Activated naive CD4-positive, alpha-beta T cell treated with anti-CD3 and anti-CD28 coated beads for 36 hours (primary cell): ENCODE measurements around the gene CDC16. TPM values are rescaled to one million over a fixed set of nuclear protein-coding genes. Genes with fewer than 3 reads are reported as not detected.

ENCODE experiments used
- CTCF ChIA-PET: fragments of 350-600 bp; sonication (Branson Sonifier 250); formaldehyde crosslinking; loops from one replicate; lab custom pipeline; 2021; ENCODE audit warnings: antibody characterized with exemption; lab: Charles Lee
- DNase-seq: peaks from one replicate; pipeline ENCODE4 v3.0.0-alpha.2; 2020
- H3K27ac Mint-ChIP-seq: one replicate; pipeline ENCODE4 v1.8.0; 2021; ENCODE audit warnings: mild to moderate bottlenecking, mixed read lengths
- H3K27me3 Mint-ChIP-seq: one replicate; pipeline ENCODE4 v1.8.0; 2021; ENCODE audit warnings: low read depth, mixed read lengths
- H3K36me3 Mint-ChIP-seq: one replicate; pipeline ENCODE4 v1.8.0; 2021; ENCODE audit warnings: low read depth, mixed read lengths
- H3K4me1 Mint-ChIP-seq: one replicate; pipeline ENCODE4 v1.8.0; 2021; ENCODE audit warnings: low read depth, mixed read lengths
- H3K4me3 Mint-ChIP-seq: one replicate; pipeline ENCODE4 v1.8.0; 2021; ENCODE audit warnings: mild to moderate bottlenecking, moderate library complexity, mixed read lengths
- H3K9me3 Mint-ChIP-seq: one replicate; pipeline ENCODE4 v1.8.0; 2021; ENCODE audit warnings: mixed read lengths
- intact Hi-C: fragments of 100-400 bp; cut with micrococcal nuclease; formaldehyde crosslinking; loops from one replicate; pipeline ENCODE4 v1.15.1; 2023
- microRNA-seq: library from miRNA; unstranded; fragments of <30 nt; microRNA quantifications from one replicate; pipeline ENCODE4 v1.2.0, GENCODE V29; 2022; ENCODE audit warnings: borderline microRNAs expressed, borderline replicate concordance
- total RNA-seq, 2 experiments: library from RNA; stranded (reverse); gene quantifications; one replicate each; pipeline ENCODE4 v1.2.3, GENCODE V29; 2021

Gene CDC16
- total RNA-seq, 2 experiments from 2014 or later = 67.2 to 69.5 TPM

DNA sequence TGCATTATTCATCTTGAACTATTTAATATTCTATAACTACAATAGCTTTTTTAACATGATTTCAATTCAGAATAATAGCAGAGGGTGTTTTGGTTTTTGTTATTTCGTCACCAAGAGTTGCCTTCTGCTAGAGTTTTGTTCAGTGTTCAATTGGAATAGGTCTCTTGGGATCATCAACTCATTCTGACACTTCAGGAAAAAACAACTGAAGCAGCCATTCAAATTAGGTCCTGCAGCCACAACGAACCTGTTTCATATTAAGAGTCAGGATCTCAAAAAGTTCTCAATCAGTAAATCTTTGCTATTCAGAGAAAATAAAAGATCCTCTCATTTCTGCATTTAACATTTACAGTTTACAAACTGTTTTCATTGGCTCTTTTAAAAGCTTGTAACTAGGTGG lies 77.2 kb downstream of the CDC16 start:
- Mint-ChIP-seq H3K9me3 (no peaks in the 10 kb centered on the region), H3K4me1 (peaks cover 29% of the 10 kb centered on the region), H3K27ac (no peak overlapping the region), H3K27me3 (no peaks in the 10 kb centered on the region), H3K4me3 (no peak overlapping the region), H3K36me3 (peaks cover 18% of the 10 kb centered on the region)
- no peak for DNase-seq
- intact Hi-C loops = no loop called here
- CTCF ChIA-PET = no interaction called here

DNA sequence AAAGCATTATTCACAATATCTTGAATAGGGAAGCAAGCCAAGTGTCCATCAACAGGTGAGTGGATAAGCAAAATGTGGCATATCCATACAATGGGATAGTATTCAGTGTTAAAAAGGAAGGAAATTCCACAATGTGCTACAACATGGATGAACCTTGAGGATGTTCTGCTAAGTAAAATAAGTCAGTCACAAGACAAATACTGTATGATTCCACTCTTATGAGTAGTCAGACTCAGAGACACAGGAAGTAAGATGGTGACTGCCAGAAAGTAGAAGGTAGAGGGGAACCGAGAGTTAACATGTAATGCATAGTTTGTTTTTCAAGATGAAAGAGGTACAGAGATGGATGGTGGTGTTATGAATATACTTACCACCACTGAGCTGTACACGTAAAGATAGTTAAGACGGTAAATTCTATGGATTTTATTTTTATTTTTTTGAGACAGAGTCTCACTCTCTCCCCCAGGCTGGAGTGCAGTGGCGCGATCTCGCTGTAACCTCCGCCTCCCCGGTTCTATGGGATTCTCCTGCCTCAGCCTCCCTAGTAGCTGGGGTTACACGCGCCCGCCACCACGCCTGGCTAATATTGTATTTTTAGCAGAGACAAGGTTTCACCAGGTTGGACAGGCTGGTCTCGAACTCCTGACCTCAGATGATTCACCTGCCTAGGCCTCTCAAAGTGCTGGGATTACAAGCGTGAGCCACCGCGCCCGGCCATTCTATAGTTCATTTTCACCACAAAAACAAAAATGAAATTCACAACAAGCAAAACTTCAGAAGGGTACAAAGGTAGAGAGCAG lies 78.6 kb downstream of the CDC16 start:
- H3K4me3 Mint-ChIP-seq = peak overlapping the region; percentile 75
- CTCF ChIA-PET = interaction anchor here (0.8 to 1.0 kb wide), 2 partner anchors 10 to 27 kb away, joined by 3 read pairs; no protein-coding TSS in a partner anchor
- H3K27me3 Mint-ChIP-seq = no peaks in the 10 kb centered on the region
- peaks cover 39% of the 10 kb centered on the region for H3K4me1 Mint-ChIP-seq
- H3K27ac Mint-ChIP-seq = peak overlapping the region; percentile 100
- DNase-seq = peak; percentile 72
- H3K9me3 Mint-ChIP-seq = no peaks in the 10 kb centered on the region
- H3K36me3 Mint-ChIP-seq = peaks cover 16% of the 10 kb centered on the region
- intact Hi-C loops = loop anchor here (1.0 kb wide), 3 partner anchors 32 to 248 kb away; partner anchors contain the start of gene UPF3A

DNA sequence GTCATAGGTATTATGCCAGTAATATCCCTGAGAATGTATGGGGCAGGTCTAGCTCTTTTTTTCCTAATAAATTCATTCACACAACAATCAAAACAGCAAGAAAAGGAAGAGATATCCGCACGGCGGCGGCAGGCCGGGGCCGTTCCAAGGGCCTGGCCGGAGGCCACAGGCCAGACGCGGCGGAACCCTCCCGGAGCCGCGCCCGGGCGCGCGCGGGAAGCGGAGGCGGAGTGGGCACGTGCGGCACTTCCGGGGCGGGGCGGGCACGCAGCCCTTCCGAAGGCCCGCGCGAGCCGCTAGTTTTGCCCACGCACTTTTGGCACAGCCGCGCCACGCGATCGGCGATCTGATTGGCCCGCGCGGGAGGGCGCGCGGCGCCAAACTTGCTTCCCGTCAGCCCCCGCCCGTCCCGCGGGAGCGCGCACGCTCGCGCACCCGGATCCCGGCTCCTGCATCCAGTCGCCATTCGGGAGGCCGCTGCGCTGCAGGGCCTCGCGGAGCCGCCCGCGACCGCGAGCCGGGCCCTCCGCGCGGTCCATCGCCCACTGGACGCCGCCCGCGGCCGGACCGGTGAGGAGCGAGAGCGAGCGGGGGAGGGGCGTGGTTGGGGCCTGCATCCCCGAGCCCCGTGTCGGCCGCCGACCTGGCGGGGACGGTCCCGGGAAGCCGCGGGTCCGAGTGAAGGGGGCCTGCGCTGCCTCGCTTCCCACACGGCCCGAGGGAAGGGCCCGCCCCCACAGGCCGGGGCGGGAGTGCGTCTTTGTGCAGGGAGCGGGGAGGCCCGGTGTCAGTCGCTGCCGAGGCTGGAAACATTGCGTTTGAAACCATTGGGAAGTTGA lies 79.6 kb downstream of the CDC16 start, which contains the start of gene CHAMP1:
Gene CHAMP1 (plus strand): TSS at position 430 of the 839 bp plus-strand sequence. CDS start 9,340 bp downstream, outside the sequence.
- Mint-ChIP-seq H3K4me3 (peak within 1 kb of the TSS; percentile 84), H3K27me3 (no peaks in the 10 kb centered on the region), H3K9me3 (no peaks in the 10 kb centered on the region), H3K36me3 (peaks cover 23% of the 10 kb centered on the region), H3K4me1 (peaks cover 49% of the 10 kb centered on the region), H3K27ac (peak within 1 kb of the TSS; percentile 100)
- CTCF ChIA-PET = interaction anchor here (0.8 to 1.0 kb wide), 2 partner anchors 11 to 26 kb away, joined by 3 read pairs; no protein-coding TSS in a partner anchor
- peak; percentile 95 for DNase-seq
- intact Hi-C loops = loop anchor here (1.0 kb wide), 2 partner anchors 25 to 80 kb away; partner anchors contain the start of gene CDC16

DNA sequence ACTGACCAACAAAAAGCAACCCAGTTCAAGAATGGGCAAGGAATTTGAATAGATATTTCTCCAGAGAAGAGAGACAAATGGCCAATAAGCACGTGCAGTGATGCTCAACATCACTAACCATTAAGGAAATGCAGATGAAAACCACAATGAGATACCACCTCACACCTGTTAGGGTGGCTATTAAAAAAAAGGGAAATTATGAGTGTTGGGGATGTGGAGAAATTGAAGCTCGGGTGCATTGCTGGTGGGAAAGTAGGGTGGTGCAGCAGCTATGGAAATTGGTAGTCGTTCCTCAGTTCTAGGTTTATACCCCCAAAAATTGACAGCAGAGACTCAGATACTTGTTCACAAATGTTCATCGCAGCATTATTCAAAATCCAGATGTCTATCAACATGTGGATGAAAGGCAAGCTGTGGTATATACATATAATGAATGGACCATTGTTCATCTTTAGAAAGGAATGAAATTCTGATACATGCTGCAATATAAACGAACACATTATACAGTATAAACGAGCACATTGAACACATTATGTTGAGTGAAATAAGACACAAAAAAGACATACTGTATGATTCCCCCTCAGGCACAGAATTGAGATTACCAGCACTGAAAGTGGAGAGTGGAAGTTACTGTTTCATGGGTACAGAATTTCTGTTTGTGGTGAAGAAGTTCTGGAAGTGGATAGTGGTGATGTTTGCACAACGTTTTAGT lies 80.5 kb downstream of the CDC16 start:
- intact Hi-C loops = no loop called here
- peak; percentile 24 for DNase-seq
- Mint-ChIP-seq H3K36me3 (peaks cover 32% of the 10 kb centered on the region), H3K4me1 (peaks cover 58% of the 10 kb centered on the region), H3K27me3 (no peaks in the 10 kb centered on the region), H3K4me3 (peak overlapping the region; percentile 84), H3K9me3 (no peaks in the 10 kb centered on the region), H3K27ac (peak overlapping the region; percentile 87)
- CTCF ChIA-PET = no interaction called here

DNA sequence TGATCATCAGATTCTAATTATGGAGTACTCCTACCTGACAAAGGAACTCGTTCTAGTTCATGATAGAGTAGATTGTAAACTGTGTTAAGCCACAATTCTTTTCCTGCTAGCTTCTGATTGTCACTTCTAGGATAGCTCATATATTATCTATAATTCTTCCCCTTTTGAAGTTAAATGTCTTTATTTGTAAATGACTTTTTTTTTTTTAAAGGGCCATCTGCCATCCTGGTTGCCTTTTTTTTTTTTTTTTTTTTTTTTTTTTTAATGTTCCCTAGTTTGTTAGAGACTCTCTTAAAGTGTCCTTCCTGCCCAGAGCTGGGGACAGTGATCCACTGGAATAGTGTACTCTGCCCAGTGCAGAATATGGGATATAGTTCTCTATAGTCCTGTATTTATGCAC lies 83.9 kb downstream of the CDC16 start:
- Mint-ChIP-seq H3K36me3 (peaks cover 56% of the 10 kb centered on the region), H3K4me3 (peak overlapping the region; percentile 11), H3K27ac (no peak overlapping the region), H3K9me3 (no peaks in the 10 kb centered on the region), H3K4me1 (peaks cover 67% of the 10 kb centered on the region), H3K27me3 (no peaks in the 10 kb centered on the region)
- intact Hi-C loops = no loop called here
- CTCF ChIA-PET = interaction anchor here (0.6 to 1.4 kb wide), 2 partner anchors 14 to 21 kb away, joined by 3 read pairs; no protein-coding TSS in a partner anchor
- DNase-seq = no peak

DNA sequence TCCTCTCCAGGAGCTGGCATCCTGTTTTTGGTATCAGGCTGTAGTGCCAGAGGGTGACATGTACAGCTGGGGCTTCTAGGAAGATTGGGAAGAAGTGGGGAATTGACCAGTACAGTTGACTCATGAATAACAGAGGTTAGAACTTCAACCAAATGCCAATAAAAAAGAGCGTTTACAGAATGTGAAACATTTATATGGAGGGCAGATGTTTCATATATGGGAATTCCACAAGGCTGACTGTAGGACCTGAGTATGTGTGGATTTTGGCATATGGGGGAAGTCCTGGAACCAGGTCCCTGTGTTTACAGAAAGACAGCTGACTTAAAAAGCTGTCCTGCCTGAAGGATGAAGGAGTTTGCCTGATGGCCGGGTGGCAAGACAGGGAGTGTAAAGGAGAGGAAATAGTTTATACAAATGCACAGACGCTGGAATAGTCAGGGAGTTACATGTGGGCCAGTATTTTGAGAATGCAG lies 84.8 kb downstream of the CDC16 start:
- H3K4me1 Mint-ChIP-seq = peaks cover 73% of the 10 kb centered on the region
- no peak overlapping the region for H3K4me3 Mint-ChIP-seq
- intact Hi-C loops = no loop called here
- H3K9me3 Mint-ChIP-seq = no peaks in the 10 kb centered on the region
- H3K36me3 Mint-ChIP-seq = peaks cover 63% of the 10 kb centered on the region
- CTCF ChIA-PET = interaction anchor here (1.0 kb wide), 1 partner anchor 22 kb away, joined by 3 read pairs; no protein-coding TSS in a partner anchor
- H3K27me3 Mint-ChIP-seq = no peaks in the 10 kb centered on the region
- no peak for DNase-seq
- H3K27ac Mint-ChIP-seq = peak overlapping the region; percentile 7

DNA sequence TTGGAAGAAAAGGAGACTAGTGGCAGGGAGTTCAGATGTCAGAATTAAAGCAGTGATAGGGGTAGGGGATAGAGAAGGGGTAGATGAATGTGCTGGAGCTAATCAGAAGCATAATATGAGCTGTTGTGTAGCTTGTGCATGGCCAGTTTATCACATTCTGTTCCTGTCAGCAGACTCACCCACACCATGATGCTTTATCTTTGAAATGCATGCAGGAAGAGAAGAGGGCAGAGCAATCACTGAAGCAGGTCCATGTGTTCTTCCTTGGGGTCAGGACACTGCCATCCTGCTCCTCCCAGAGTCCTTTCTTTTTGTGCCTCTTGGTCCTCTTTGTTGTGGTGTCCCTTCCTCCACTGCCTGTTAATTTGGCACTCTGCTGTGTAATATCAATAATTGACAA lies 85.4 kb downstream of the CDC16 start:
- Mint-ChIP-seq H3K4me1 (peaks cover 76% of the 10 kb centered on the region), H3K4me3 (no peak overlapping the region)
- CTCF ChIA-PET = interaction anchor here (1.0 kb wide), 1 partner anchor 22 kb away, joined by 3 read pairs; no protein-coding TSS in a partner anchor

DNA sequence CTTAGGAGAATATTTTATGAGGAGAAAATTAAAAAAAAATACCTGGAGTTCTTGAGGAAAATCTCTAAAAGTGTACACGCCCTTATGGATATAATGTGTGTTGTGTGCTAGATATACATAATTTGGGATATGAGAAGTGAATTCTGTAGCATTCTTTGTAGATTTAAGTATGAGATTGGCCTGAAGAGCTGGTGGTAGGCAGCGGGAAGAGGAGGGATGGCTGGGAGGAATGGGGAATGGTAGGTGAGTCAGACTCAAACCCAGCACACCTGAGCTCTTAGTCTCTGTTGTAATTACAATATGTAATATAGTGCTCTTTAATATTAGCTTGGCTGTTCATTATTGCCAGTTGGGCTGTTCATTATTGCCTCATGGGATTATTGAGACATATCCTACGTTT lies 86.6 kb downstream of the CDC16 start:
- no peak overlapping the region for H3K4me3 Mint-ChIP-seq
- H3K9me3 Mint-ChIP-seq = no peaks in the 10 kb centered on the region
- peaks cover 66% of the 10 kb centered on the region for H3K36me3 Mint-ChIP-seq
- no peak overlapping the region for H3K27ac Mint-ChIP-seq
- CTCF ChIA-PET = no interaction called here
- intact Hi-C loops = no loop called here
- DNase-seq = no peak
- peaks cover 80% of the 10 kb centered on the region for H3K4me1 Mint-ChIP-seq
- H3K27me3 Mint-ChIP-seq = no peaks in the 10 kb centered on the region

More for the DNA sequence above, 85.4 kb downstream of the CDC16 start:
- Mint-ChIP-seq H3K36me3 (peaks cover 65% of the 10 kb centered on the region), H3K9me3 (no peaks in the 10 kb centered on the region), H3K27me3 (no peaks in the 10 kb centered on the region), H3K27ac (peak overlapping the region; percentile 7)
- DNase-seq = no peak
- intact Hi-C loops = no loop called here

Small RNAs within 50 kb of the gene (microRNA-seq; reads per million reads assigned to microRNA genes)
- gene MIR4502 (not detected), gene MIR548AR (not detected)

Other genes with a start within 250 kb of the CDC16 start
- gene RASA3, start 102.3 kb upstream of the CDC16 start, total RNA-seq = 10 to 100 TPM; 48.3 to 48.8 TPM
- gene CFAP97D2, start 55.6 kb upstream of the CDC16 start, total RNA-seq = under 1 TPM in 1 of 2 experiments, not detected in 1; 0.17 TPM
- gene UPF3A, start 46.7 kb downstream of the CDC16 start, total RNA-seq = 10 to 100 TPM; 36.9 to 38.7 TPM
- gene CHAMP1, start 79.6 kb downstream of the CDC16 start, total RNA-seq = 10 to 100 TPM; 50.6 to 52.6 TPM